Motor neuron (in vitro differentiated cells): Measurements from ENCODE around the gene WNT9A. TPM values are rescaled to one million over a fixed set of nuclear protein-coding genes. Genes with fewer than 3 reads are reported as not detected.
A peak's percentile ranks its signal among the peaks of the same experiment; 100 is the strongest.
"Not testable (repeated sequence)": the region's sequence is repeated elsewhere in the genome, so short reads cannot be mapped to it uniquely, and the experiment has no call there.

Source experiments
- ATAC-seq, 8 experiments: fragments of 200-7000 bp; cut with Tn5 transposase; replicated peaks in 6 of 8; 2 replicates each; pipeline ENCODE4 v1.8.0; 2021; ENCODE audit warnings: mild to moderate bottlenecking in 8 of 8, moderate library complexity in 8 of 8
- H3K27ac ChIP-seq, 2 donors: fragments of 250-450 bp; sonication (Bioruptor Pico); 2 replicates each; pipeline ENCODE4 v1.9.0; 2021; ENCODE audit warnings: antibody characterized with exemption in 2 of 2, mild to moderate bottlenecking in 2 of 2, moderate library complexity in 1 of 2
- H3K4me1 ChIP-seq, 2 donors: fragments of 250-450 bp; sonication (Bioruptor Pico); replicated peaks in 1 of 2; 2 replicates each; pipeline ENCODE4 v1.6.1; 2021; ENCODE audit warnings: antibody characterized with exemption in 2 of 2, mild to moderate bottlenecking in 2 of 2, moderate library complexity in 1 of 2
- H3K4me3 ChIP-seq, 5 donors: fragments of 250-450 bp; sonication (Bioruptor Pico); 2 replicates each; pipeline ENCODE4 v1.9.0; 2021; ENCODE audit warnings: antibody characterized with exemption in 5 of 5, mild to moderate bottlenecking in 5 of 5, moderate library complexity in 4 of 5
- WGBS, 10 experiments: fragments of 450-650 bp; shearing (Covaris generic); methylation state at CpG; one replicate each; pipeline ENCODE4 v1.0.0; 2022; 5-methylcytosine and 5-hydroxymethylcytosine counted together
- in situ Hi-C, 9 experiments: fragments of 400-800 bp; cut with MboI; loops; one replicate each; pipeline ENCODE4 v1.15.0; 2021; ENCODE audit warnings: low sequenced_read_pairs in 9 of 9, low pct_unique_long_range_greater_than_20kb in 2 of 9; ENCODE audit not compliant: unreplicated experiment in 9 of 9
- total RNA-seq, 8 experiments: library from RNA; unstranded; fragments of 300-600 nt; gene quantifications; 2 replicates each; pipeline versions ENCODE4 v1.2.3 to v1.2.4, GENCODE V29; 2022

Gene WNT9A
- total RNA-seq, 8 experiments from 2014 or later, result 0.28 to 4.9 (median 0.98) TPM

- peak in 2 of 8 experiments; percentile 59 to 75 for ATAC-seq
- H3K27ac ChIP-seq, result peak overlapping the region; percentile 76 to 84
- in situ Hi-C loops, result no loop called here
- WGBS, 10 experiments, result 7 to 95% (median 80%) methylated on average over 1 to 9 of the region's 14 CpGs; no CpG with 5 or more reads in 2 of the 10 experiments
- H3K4me1 ChIP-seq, result peaks cover 33 to 38% of the 10 kb centered on the region in 2 donors
- no peak overlapping the region for H3K4me3 ChIP-seq
Observed at GRCh38 chr1:227885648-227886502, 61.9 kb downstream of the WNT9A start.

- no peak overlapping the region for H3K27ac ChIP-seq
- peak in 2 of 8 experiments; percentile 10 for ATAC-seq
- in situ Hi-C loops, result no loop called here
- H3K4me3 ChIP-seq, result no peak overlapping the region
- peaks cover 33 to 38% of the 10 kb centered on the region in 2 donors for H3K4me1 ChIP-seq
- 0 to 71% (median 54%) methylated on average over 1 to 2 of the region's 8 CpGs; no CpG with 5 or more reads in 7 of the 10 experiments for WGBS, 10 experiments
Observed at GRCh38 chr1:227885135-227885647, 62.5 kb downstream of the WNT9A start.

- in situ Hi-C loops, result no loop called here
- H3K27ac ChIP-seq, result no peak overlapping the region
- 78 to 89% methylated on average over 4 to 5 of the region's 15 CpGs; no CpG with 5 or more reads in 8 of the 10 experiments for WGBS, 10 experiments
- peaks cover 33 to 38% of the 10 kb centered on the region in 2 donors for H3K4me1 ChIP-seq
- H3K4me3 ChIP-seq, result no peak overlapping the region
- ATAC-seq, result no peak
Observed at GRCh38 chr1:227884370-227885134, 63.2 kb downstream of the WNT9A start.

- in situ Hi-C loops, result no loop called here
- Histone ChIP-seq H3K4me1 (peaks cover 33 to 38% of the 10 kb centered on the region in 2 donors), H3K4me3 (no peak overlapping the region), H3K27ac (no peak overlapping the region)
- 20 to 90% (median 90%) methylated on average over 1 to 7 of the region's 15 CpGs; no CpG with 5 or more reads in 5 of the 10 experiments for WGBS, 10 experiments
- no peak for ATAC-seq
Observed at GRCh38 chr1:227883641-227884301, 64.0 kb downstream of the WNT9A start.

GRCh38 chr1:227883073-227883520, 64.6 kb downstream of the WNT9A start:
- ATAC-seq, result no peak
- 88 to 95% (median 94%) methylated on average over 3 to 4 of the region's 9 CpGs; no CpG with 5 or more reads in 7 of the 10 experiments for WGBS, 10 experiments
- in situ Hi-C loops, result no loop called here
- no peak overlapping the region for H3K4me3 ChIP-seq
- no peak overlapping the region for H3K27ac ChIP-seq
- peaks cover 30 to 31% of the 10 kb centered on the region in 2 donors for H3K4me1 ChIP-seq

GRCh38 chr1:227880342-227880924, 67.3 kb downstream of the WNT9A start:
- ATAC-seq, result no peak
- no peak overlapping the region for H3K27ac ChIP-seq
- peaks cover 4% of the 10 kb centered on the region in 2 donors for H3K4me1 ChIP-seq
- H3K4me3 ChIP-seq, result no peak overlapping the region
- WGBS, 10 experiments, result 0 to 89% (median 82%) methylated on average over 1 to 4 of the region's 4 CpGs; no CpG with 5 or more reads in 1 of the 10 experiments
- in situ Hi-C loops, result no loop called here

- H3K4me3 ChIP-seq, H3K27ac ChIP-seq, ATAC-seq, H3K4me1 ChIP-seq, in situ Hi-C loops: not testable (repeated sequence)
- WGBS, 10 experiments, result 60 to 100% (median 88%) methylated on average over 1 to 3 of the region's 3 CpGs; no CpG with 5 or more reads in 5 of the 10 experiments
Observed at GRCh38 chr1:227877810-227878209, 69.9 kb downstream of the WNT9A start.

- H3K27ac ChIP-seq, H3K4me3 ChIP-seq, H3K4me1 ChIP-seq, ATAC-seq, in situ Hi-C loops: not testable (repeated sequence)
- WGBS, 10 experiments, result 37 to 100% (median 73%) methylated on average over 1 to 5 of the region's 5 CpGs; no CpG with 5 or more reads in 5 of the 10 experiments
Observed at GRCh38 chr1:227871892-227872291, 75.8 kb downstream of the WNT9A start.

- Histone ChIP-seq H3K27ac (no peak overlapping the region), H3K4me3 (no peak overlapping the region), H3K4me1 (no peaks in the 10 kb centered on the region)
- 0 to 100% (median 70%) methylated on average over 1 to 3 of the region's 3 CpGs; no CpG with 5 or more reads in 2 of the 10 experiments for WGBS, 10 experiments
- ATAC-seq, result no peak
- in situ Hi-C loops, result no loop called here
Observed at GRCh38 chr1:227870366-227870765, 77.4 kb downstream of the WNT9A start.

- no peak for ATAC-seq
- H3K27ac ChIP-seq, result no peak overlapping the region
- no peak overlapping the region for H3K4me3 ChIP-seq
- WGBS, 10 experiments, result 17 to 100% (median 73%) methylated on average over 1 to 5 of the region's 5 CpGs; no CpG with 5 or more reads in 2 of the 10 experiments
- in situ Hi-C loops, result no loop called here
- no peaks in the 10 kb centered on the region for H3K4me1 ChIP-seq
Observed at GRCh38 chr1:227869851-227870305, 77.9 kb downstream of the WNT9A start.

GRCh38 chr1:227869279-227869842, 78.4 kb downstream of the WNT9A start:
- in situ Hi-C loops, result no loop called here

More at GRCh38 chr1:227869279-227869842, 78.4 kb downstream of the WNT9A start:
- peak in 2 of 8 experiments; percentile 61 to 90 for ATAC-seq
- Histone ChIP-seq H3K27ac (no peak overlapping the region), H3K4me1 (no peaks in the 10 kb centered on the region), H3K4me3 (no peak overlapping the region)
- WGBS, 10 experiments, result 0 to 90% (median 71%) methylated on average over 1 to 5 of the region's 5 CpGs; no CpG with 5 or more reads in 1 of the 10 experiments
